GM12878 (cell line): ENCODE results near the gene POU2AF1. TPM values are rescaled to one million over a fixed set of nuclear protein-coding genes. Genes with fewer than 3 reads are reported as not detected.

Experiments used
- ATAC-seq: fragments of 200-7000 bp; cut with Tn5 transposase; 3 replicates; pipeline ENCODE4 v1.9.1; 2020; ENCODE audit warnings: mild to moderate bottlenecking, moderate library complexity
- BruUV-seq: library from RNA; stranded (reverse); fragments of 400-500 nt; replicated peaks from 2 replicates; lab custom pipeline; 2021; lab: Mats Ljungman, UMichigan
- CTCF ChIA-PET: fragments of 300-600 bp; sonication (Branson Sonifier 250); formaldehyde crosslinking; extraction: SDS; loops from one replicate; lab custom pipeline; 2021; ENCODE audit warnings: inconsistent platforms; lab: Yijun Ruan, JAX
- POLR2A ChIA-PET: fragments of 350-600 bp; formaldehyde crosslinking; extraction: SDS; loops from one replicate; lab custom pipeline; 2021; ENCODE audit warnings: inconsistent platforms; lab: Charles Lee
- RAD21 ChIA-PET: fragments of 300-600 bp; sonication (Branson Sonifier 250); formaldehyde crosslinking; loops from one replicate; lab custom pipeline; 2023; ENCODE audit warnings: antibody characterized with exemption; ENCODE audit not compliant: unreplicated experiment; lab: Charles Lee
- SMC1A ChIA-PET: fragments of 300-600 bp; sonication (Branson Sonifier 250); formaldehyde crosslinking; loops from one replicate; lab custom pipeline; 2023; ENCODE audit not compliant: unreplicated experiment, uncharacterized antibody; lab: Charles Lee
- DNase-seq: peaks from one replicate; pipeline ENCODE4 v3.0.0-alpha.2; 2011; ENCODE audit warnings: low read depth, low spot score
- FAIRE-seq: peaks from 3 replicates; lab custom pipeline; 2011; peaks lifted over from hg19 to GRCh38; lab: Jason Lieb, UNC
- H2AFZ ChIP-seq: 2 replicates; pipeline ENCODE4 v1.6.0; 2011; ENCODE audit warnings: low read depth, low read length, control low read depth; ENCODE audit not compliant: control insufficient read depth
- H3K27ac ChIP-seq: 2 replicates; pipeline ENCODE4 v1.5.1; 2011; ENCODE audit warnings: control low read depth; ENCODE audit not compliant: control insufficient read depth, insufficient read depth
- H3K27me3 ChIP-seq, 2 experiments: replicated peaks in 1 of 2; 2 replicates each; pipeline versions ENCODE4 v1.6.0 to v1.6.1; 2011; ENCODE audit warnings: low read length in 1 of 2; ENCODE audit not compliant: control insufficient read depth in 2 of 2, insufficient read depth in 2 of 2
- H3K36me3 ChIP-seq, 2 experiments: 2 replicates each; pipeline ENCODE4 v1.5.1; 2011; ENCODE audit warnings: low read length in 1 of 2; ENCODE audit not compliant: control insufficient read depth in 2 of 2, insufficient read depth in 2 of 2
- H3K4me1 ChIP-seq: 2 replicates; pipeline ENCODE4 v1.6.1; 2011; ENCODE audit warnings: mild to moderate bottlenecking, low read length, moderate library complexity, mixed read lengths; ENCODE audit not compliant: control insufficient read depth, insufficient read depth
- H3K4me2 ChIP-seq: 2 replicates; pipeline ENCODE4 v1.6.0; 2011; ENCODE audit warnings: control low read depth; ENCODE audit not compliant: control insufficient read depth, insufficient read depth
- H3K4me3 ChIP-seq: fragments of 200-600 bp; sonication (generic); 2 replicates; pipeline ENCODE4 v1.5.1; 2016
- H3K79me2 ChIP-seq: 2 replicates; pipeline ENCODE4 v1.6.0; 2011; ENCODE audit warnings: low read length; ENCODE audit not compliant: control insufficient read depth, insufficient read depth
- H3K9ac ChIP-seq: 2 replicates; pipeline ENCODE4 v1.8.0; 2011; ENCODE audit warnings: low read length, control low read depth, mixed read lengths; ENCODE audit not compliant: control insufficient read depth, insufficient read depth
- H3K9me3 ChIP-seq: replicated peaks from 3 replicates; pipeline ENCODE4 v1.5.1; 2011; ENCODE audit warnings: mild to moderate bottlenecking, low read length; ENCODE audit not compliant: control insufficient read depth, insufficient read depth
- H4K20me1 ChIP-seq: 2 replicates; pipeline ENCODE4 v1.6.0; 2011; ENCODE audit not compliant: control insufficient read depth, insufficient read depth
- CEBPB ChIP-seq, 2 experiments: fragments of 150-350 bp in 1 of 2; IDR thresholded peaks; 2 replicates each; pipeline ENCODE4 v1.6.1; 2012 to 2014; ENCODE audit warnings: low read depth in 2 of 2, low read length in 2 of 2, borderline replicate concordance in 1 of 2, inconsistent platforms in 1 of 2
- CREM ChIP-seq: IDR thresholded peaks from 2 replicates; pipeline ENCODE4 v1.6.1; 2014; ENCODE audit warnings: antibody characterized with exemption, low read depth
- EZH2 ChIP-seq: IDR thresholded peaks from 2 replicates; pipeline ENCODE4 v1.6.1; 2012; ENCODE audit warnings: low read depth, mild to moderate bottlenecking, control low read depth, inconsistent platforms, low read length, borderline replicate concordance; ENCODE audit not compliant: control insufficient read depth
- HDGF ChIP-seq: fragments of 450-650 bp; IDR thresholded peaks from 2 replicates; pipeline ENCODE4 v1.6.1; 2016; ENCODE audit warnings: antibody characterized with exemption
- IKZF1 ChIP-seq: fragments of 450-650 bp; conservative IDR thresholded peaks from 2 replicates; pipeline ENCODE4 v1.6.1; 2017; ENCODE audit warnings: antibody characterized with exemption, mild to moderate bottlenecking
- JUNB ChIP-seq: IDR thresholded peaks from 2 replicates; pipeline ENCODE4 v1.6.1; 2016; ENCODE audit warnings: antibody characterized with exemption, mild to moderate bottlenecking
- NR2F1 ChIP-seq: fragments of 450-650 bp; conservative IDR thresholded peaks from 2 replicates; pipeline ENCODE4 v1.6.1; 2017; ENCODE audit warnings: mild to moderate bottlenecking
- NRF1 ChIP-seq: conservative IDR thresholded peaks from 2 replicates; pipeline ENCODE4 v1.6.1; 2011; ENCODE audit warnings: mild to moderate bottlenecking, low read depth, low read length, improper control_type of control experiment
- PAX5 ChIP-seq: IDR thresholded peaks from 2 replicates; pipeline ENCODE4 v1.6.1; 2011; ENCODE audit warnings: low read depth, low read length, borderline replicate concordance
- PML ChIP-seq: IDR thresholded peaks from 2 replicates; pipeline ENCODE4 v1.6.1; 2012; ENCODE audit warnings: low read length, inconsistent platforms
- SIX5 ChIP-seq: IDR thresholded peaks from 2 replicates; pipeline ENCODE4 v1.6.1; 2011; ENCODE audit warnings: mild to moderate bottlenecking, low read depth, low read length, moderate library complexity; ENCODE audit not compliant: severe bottlenecking
- SMAD5 ChIP-seq: IDR thresholded peaks from 2 replicates; pipeline ENCODE4 v1.6.1; 2016; ENCODE audit warnings: antibody characterized with exemption, low read depth
- SMC3 ChIP-seq: IDR thresholded peaks from 2 replicates; pipeline ENCODE4 v1.6.1; 2011; ENCODE audit warnings: low read length, improper control_type of control experiment, borderline replicate concordance
- SREBF1 ChIP-seq: IDR thresholded peaks from 2 replicates; pipeline ENCODE4 v1.6.1; 2012; ENCODE audit warnings: mild to moderate bottlenecking, low read length
- STAT1 ChIP-seq: fragments of 450-650 bp; conservative IDR thresholded peaks from 2 replicates; pipeline ENCODE4 v1.6.1; 2014; ENCODE audit warnings: antibody characterized with exemption, mild to moderate bottlenecking
- WGBS: methylation state at CpG from one replicate; pipeline ENCODE4 v1.1.6; 2016; ENCODE audit warnings: low lambda C conversion rate; ENCODE audit not compliant: insufficient replicate concordance, insufficient coverage; ENCODE audit errors: missing lambda C conversion rate; 5-methylcytosine and 5-hydroxymethylcytosine counted together
- in situ Hi-C: fragments of 300-500 bp; cut with MboI; formaldehyde crosslinking; loops from 9 replicates; pipeline ENCODE4 v1.14.3; 2018; ENCODE audit warnings: mixed read lengths
- intact Hi-C: fragments of 100-400 bp; cut with micrococcal nuclease; formaldehyde crosslinking; loops from one replicate; pipeline ENCODE4 v1.14.2; 2022; ENCODE audit not compliant: unreplicated experiment
- polyA plus RNA-seq, 11 experiments: library from polyadenylated mRNA; depleted of rRNA in 4 of 11; unstranded in 6 of 11; stranded (reverse) in 5 of 11; fragments of >200 nt; fragmentation: Nextera tagmentation in 4 of 11; fragmentation: Illumina TruSeq in 1 of 11; extraction: Ambion mirVana in 4 of 11; extraction: Trizol in 1 of 11; gene quantifications; 1 replicate in 1 of 11; 2 replicates in 10 of 11; pipeline versions ENCODE4 v1.2.1 to v1.2.3, GENCODE V29; 2011 to 2016; ENCODE audit warnings: inconsistent platforms in 2 of 11, missing spikeins in 2 of 11, low read depth in 1 of 11
- total RNA-seq, 4 experiments: library from RNA; depleted of rRNA in 3 of 4; stranded (reverse); fragments of >200 nt in 3 of 4; fragmentation: Illumina TruSeq in 1 of 4; extraction: Trizol in 1 of 4; gene quantifications; 2 replicates each; pipeline versions ENCODE4 v1.2.1 to v1.2.3, GENCODE V29; 2013 to 2021
- TF ChIP-seq, protein P1 (sequence below): fragments of 450-650 bp; IDR thresholded peaks from 2 replicates; pipeline ENCODE4 v1.6.1; 2016; ENCODE audit warnings: mild to moderate bottlenecking
- TF ChIP-seq, protein P2 (sequence below): fragments of 450-650 bp; IDR thresholded peaks from 2 replicates; pipeline ENCODE4 v1.6.1; 2016; ENCODE audit warnings: mild to moderate bottlenecking
- TF ChIP-seq, protein P3 (sequence below): fragments of 450-650 bp; IDR thresholded peaks from 2 replicates; pipeline ENCODE4 v1.6.1; 2017; ENCODE audit warnings: mild to moderate bottlenecking, moderate library complexity

Gene POU2AF1
- total and polyA plus RNA-seq, 10 of the 15 experiments (the other 5 are each of a cell fraction or from before 2014, with no cell fraction given): 13.1 to 169 (median 75.5) TPM

DNA sequence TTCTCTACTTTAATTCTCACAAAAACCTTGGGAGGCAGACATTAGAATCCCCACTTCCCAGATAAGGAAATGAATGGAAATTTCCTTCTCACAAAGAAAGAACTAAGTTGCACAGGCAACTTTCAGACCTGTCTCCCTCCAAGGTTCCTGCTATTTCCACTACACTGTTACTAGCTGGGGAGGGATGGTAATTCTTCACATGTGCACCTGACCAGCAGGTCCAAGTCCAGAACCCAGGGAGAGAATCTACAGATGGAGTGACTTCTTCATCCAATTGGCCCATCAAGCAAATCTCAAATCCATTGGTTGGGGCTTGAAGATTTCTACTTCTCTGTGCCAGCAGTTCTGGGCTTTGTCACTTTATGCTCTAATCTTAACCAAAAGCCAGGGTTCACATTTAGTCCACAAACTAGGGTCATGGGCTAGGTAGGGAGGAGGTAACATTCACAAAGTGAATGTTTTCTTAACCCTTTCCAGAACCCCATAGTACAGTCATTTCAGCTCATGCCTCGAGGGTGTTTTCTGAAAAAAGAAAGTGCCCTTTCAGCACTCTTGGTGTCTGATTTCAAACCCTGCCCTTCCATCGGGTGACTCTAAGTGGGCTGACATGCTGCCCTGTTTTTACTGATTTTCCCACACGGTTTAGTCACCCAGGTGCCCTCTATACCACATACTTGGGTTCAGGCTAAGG is 2.7 kb downstream of the POU2AF1 start:
- ChIA-PET POLR2A (interaction anchor here (0.6 to 19.8 kb wide), 4 partner anchors 10 to 645 kb away, joined by 3 to 415 read pairs (median 33); no protein-coding TSS in a partner anchor), RAD21 (interaction anchor here (1.0 to 22.2 kb wide), 3 partner anchors 13 to 51 kb away, joined by 3 to 657 read pairs (median 24); no protein-coding TSS in a partner anchor)
- no peak for FAIRE-seq
- TF ChIP-seq SREBF1 (no peak), SMAD5 (peak; percentile 44; the same call in 1 of the 2 replicates), IKZF1 (0 out of 2 replicates have a peak, but pooled peaks have one; percentile 14), CREM (peak; percentile 27; the same call in 1 of the 2 replicates), NR2F1 (peak; percentile 61), JUNB (peak; percentile 71), PAX5 (peak; percentile 6; the same call in 1 of the 2 replicates), STAT1 (no peak), EZH2 (no peak), SMC3 (no peak), HDGF (no peak), PML (no peak), NRF1 (no peak), CEBPB (IDR thresholded peaks at IDR 0.05; ENCODE audit: borderline replicate concordance in 1 of 2, low read depth in 2 of 2, low read length in 2 of 2) (no peak), SIX5 (no peak)
- TF ChIP-seq, protein P1, sequence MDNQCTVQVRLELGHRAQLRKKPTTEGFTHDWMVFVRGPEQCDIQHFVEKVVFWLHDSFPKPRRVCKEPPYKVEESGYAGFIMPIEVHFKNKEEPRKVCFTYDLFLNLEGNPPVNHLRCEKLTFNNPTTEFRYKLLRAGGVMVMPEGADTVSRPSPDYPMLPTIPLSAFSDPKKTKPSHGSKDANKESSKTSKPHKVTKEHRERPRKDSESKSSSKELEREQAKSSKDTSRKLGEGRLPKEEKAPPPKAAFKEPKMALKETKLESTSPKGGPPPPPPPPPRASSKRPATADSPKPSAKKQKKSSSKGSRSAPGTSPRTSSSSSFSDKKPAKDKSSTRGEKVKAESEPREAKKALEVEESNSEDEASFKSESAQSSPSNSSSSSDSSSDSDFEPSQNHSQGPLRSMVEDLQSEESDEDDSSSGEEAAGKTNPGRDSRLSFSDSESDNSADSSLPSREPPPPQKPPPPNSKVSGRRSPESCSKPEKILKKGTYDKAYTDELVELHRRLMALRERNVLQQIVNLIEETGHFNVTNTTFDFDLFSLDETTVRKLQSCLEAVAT: peak; percentile 95
- TF ChIP-seq, protein P2, sequence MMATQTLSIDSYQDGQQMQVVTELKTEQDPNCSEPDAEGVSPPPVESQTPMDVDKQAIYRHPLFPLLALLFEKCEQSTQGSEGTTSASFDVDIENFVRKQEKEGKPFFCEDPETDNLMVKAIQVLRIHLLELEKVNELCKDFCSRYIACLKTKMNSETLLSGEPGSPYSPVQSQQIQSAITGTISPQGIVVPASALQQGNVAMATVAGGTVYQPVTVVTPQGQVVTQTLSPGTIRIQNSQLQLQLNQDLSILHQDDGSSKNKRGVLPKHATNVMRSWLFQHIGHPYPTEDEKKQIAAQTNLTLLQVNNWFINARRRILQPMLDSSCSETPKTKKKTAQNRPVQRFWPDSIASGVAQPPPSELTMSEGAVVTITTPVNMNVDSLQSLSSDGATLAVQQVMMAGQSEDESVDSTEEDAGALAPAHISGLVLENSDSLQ: no peak
- TF ChIP-seq, protein P3, sequence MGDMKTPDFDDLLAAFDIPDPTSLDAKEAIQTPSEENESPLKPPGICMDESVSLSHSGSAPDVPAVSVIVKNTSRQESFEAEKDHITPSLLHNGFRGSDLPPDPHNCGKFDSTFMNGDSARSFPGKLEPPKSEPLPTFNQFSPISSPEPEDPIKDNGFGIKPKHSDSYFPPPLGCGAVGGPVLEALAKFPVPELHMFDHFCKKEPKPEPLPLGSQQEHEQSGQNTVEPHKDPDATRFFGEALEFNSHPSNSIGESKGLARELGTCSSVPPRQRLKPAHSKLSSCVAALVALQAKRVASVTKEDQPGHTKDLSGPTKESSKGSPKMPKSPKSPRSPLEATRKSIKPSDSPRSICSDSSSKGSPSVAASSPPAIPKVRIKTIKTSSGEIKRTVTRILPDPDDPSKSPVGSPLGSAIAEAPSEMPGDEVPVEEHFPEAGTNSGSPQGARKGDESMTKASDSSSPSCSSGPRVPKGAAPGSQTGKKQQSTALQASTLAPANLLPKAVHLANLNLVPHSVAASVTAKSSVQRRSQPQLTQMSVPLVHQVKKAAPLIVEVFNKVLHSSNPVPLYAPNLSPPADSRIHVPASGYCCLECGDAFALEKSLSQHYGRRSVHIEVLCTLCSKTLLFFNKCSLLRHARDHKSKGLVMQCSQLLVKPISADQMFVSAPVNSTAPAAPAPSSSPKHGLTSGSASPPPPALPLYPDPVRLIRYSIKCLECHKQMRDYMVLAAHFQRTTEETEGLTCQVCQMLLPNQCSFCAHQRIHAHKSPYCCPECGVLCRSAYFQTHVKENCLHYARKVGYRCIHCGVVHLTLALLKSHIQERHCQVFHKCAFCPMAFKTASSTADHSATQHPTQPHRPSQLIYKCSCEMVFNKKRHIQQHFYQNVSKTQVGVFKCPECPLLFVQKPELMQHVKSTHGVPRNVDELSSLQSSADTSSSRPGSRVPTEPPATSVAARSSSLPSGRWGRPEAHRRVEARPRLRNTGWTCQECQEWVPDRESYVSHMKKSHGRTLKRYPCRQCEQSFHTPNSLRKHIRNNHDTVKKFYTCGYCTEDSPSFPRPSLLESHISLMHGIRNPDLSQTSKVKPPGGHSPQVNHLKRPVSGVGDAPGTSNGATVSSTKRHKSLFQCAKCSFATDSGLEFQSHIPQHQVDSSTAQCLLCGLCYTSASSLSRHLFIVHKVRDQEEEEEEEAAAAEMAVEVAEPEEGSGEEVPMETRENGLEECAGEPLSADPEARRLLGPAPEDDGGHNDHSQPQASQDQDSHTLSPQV: no peak

More for the DNA sequence above, 2.7 kb downstream of the POU2AF1 start:
- Histone ChIP-seq H3K4me1 (peaks cover 26% of the 10 kb centered on the region), H3K9ac (peak overlapping the region; percentile 92), H3K27ac (peak overlapping the region; percentile 97), H4K20me1 (no peaks in the 10 kb centered on the region), H3K4me3 (peak overlapping the region; percentile 69), H3K36me3 (no peaks in the 10 kb centered on the region; a peak in 1 of 4 replicates), H2AFZ (no peak overlapping the region), H3K9me3 (no peaks in the 10 kb centered on the region), H3K27me3 (no peaks in the 10 kb centered on the region), H3K79me2 (peaks cover 88% of the 10 kb centered on the region), H3K4me2 (peak overlapping the region; percentile 98)
- intact Hi-C loops (no loop called here), in situ Hi-C loops (loop anchor here (10.0 kb wide), 1 partner anchor 1422 kb away; no protein-coding TSS in a partner anchor)
- ChIA-PET CTCF (interaction anchor here (4.2 to 9.1 kb wide), 2 partner anchors 41 to 53 kb away, joined by 18 to 181 read pairs; no protein-coding TSS in a partner anchor), SMC1A (interaction anchor here (1.3 to 32.6 kb wide), 8 partner anchors 8 to 93 kb away, joined by 4 to 972 read pairs (median 6); partner anchors contain the start of gene POU2AF3)
- DNase-seq: no peak
- no TSS peak for BruUV-seq
- ATAC-seq: peak; percentile 36
- WGBS: 0% methylated on average over 3 of the region's 3 CpGs
